ENCODE data around the gene TOLLIP. TPM values are rescaled to one million over a fixed set of nuclear protein-coding genes. Genes with fewer than 3 reads are reported as not detected.
A peak's percentile ranks its signal among the peaks of the same experiment; 100 is the strongest.

The TOLLIP gene
- polyA plus RNA-seq, 2 donors = 44.4 to 68.0 TPM

DNA sequence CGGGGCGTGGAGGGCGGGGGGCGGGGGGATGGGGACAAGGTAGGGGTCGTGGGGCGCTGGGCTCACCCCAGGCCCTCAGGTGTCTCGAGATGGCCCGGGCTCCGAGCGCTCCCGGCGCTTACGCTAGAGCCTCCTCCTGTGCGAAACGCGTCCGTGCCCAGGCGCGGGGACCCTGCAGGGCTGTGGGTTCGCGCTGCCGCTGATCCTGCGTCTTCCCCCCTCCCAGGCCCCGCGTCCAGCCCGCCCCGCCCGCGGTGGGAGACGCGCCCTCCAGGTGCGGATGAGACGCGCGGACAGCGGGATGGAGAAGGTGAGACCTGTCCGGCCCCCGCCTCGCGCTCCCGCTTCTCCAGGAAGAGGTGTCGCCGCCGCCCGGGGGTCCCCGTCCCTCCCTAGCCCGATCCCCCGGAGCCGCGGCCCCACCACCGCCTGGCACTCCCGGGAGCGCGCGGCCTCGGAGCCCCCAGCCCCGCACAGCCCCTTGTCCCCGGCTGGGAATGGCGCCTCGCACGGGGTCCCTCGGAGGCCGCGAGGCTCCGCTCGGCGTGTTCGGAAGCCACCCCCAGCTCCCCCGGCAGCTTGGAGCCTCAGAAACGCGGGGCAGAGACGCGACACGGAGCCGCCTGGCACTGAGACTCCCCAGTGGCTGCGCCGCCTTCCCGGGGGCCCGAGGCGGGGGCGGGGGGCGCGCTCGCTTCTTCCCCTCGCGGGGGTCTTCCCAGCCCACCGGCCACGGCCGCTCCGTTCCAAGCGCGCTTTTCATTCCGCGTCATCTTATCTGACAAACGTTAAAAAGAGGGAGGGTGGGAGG lies 27.6 kb upstream of the TOLLIP start:
- WGBS, 2 donors = 10% methylated on average over 50 to 91 of the region's 95 CpGs
- Histone ChIP-seq H3K4me1 (ENCODE audit: control insufficient read depth in 2 of 2, insufficient read depth in 2 of 2, low read length in 1 of 2) (peaks cover 7 to 8% of the 10 kb centered on the region in 2 donors), H3K27me3 (ENCODE audit: control insufficient read depth in 1 of 2, insufficient read depth in 2 of 2, low read length in 2 of 2) (no peaks in the 10 kb centered on the region), H3K36me3 (ENCODE audit: control insufficient read depth in 2 of 2, insufficient read depth in 2 of 2, low read length in 1 of 2) (no peaks in the 10 kb centered on the region), H3K27ac (ENCODE audit: low read depth in 2 of 2, low read length in 1 of 2) (peak overlapping the region in 1 of 2 donors; percentile 33), H3K9me3 (ENCODE audit: control insufficient read depth in 2 of 2, insufficient read depth in 1 of 2, low read depth in 1 of 2, low read length in 1 of 2) (no peaks in the 10 kb centered on the region), H3K4me3 (ENCODE audit: low read depth in 1 of 2, low read length in 2 of 2) (peak overlapping the region; percentile 5 to 16)

DNA sequence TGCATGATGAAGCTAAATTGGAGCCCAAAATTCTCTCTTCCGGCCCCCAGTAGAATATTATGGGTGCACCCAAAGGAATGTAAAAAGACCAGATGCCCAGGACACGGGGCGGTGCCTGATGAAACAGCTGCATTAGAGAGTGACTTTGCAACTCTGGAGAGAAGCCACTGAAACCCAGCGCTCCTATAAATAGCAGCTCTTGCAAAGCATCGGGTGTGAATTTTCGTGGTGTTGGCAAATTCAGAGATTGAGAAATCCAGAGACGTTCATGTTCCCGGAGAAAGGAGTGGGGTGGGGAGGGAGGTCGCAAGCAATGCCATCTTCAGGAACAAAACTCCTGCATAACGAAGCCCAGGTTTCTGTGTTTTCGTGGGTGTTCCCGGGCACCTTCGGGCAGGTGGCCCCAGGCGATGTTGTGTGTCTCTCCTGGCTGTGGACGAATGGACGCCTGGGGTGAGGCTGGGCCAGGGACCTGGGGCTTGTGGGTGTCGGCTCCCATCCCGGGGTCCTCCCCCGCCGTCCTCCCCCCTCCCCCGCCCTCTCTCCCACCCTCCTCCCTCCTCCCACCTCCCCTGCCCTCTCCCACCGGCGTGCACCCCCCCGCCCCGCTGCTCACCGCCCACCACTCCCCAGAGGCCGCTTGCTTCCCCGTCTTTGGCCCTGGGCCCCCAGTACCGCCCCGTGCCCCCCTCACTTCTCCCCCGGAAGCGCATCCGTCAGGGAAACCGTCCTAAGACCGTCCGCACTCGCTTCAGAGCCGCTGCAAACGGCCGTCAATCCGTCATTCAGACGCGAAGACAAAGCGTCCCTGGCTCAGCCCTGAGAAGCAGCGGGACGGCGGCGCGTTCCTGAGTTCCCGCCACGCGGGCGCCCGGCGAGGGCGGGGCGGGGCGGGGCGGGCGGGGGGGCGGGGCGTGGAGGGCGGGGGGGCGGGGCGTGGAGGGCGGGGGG lies 26.7 kb upstream of the TOLLIP start:
- 1 to 2% methylated on average over 49 to 61 of the region's 66 CpGs for WGBS, 2 donors
- peak overlapping the region; percentile 73 to 91 for H3K27ac ChIP-seq (ENCODE audit: low read depth in 2 of 2, low read length in 1 of 2)

DNA sequence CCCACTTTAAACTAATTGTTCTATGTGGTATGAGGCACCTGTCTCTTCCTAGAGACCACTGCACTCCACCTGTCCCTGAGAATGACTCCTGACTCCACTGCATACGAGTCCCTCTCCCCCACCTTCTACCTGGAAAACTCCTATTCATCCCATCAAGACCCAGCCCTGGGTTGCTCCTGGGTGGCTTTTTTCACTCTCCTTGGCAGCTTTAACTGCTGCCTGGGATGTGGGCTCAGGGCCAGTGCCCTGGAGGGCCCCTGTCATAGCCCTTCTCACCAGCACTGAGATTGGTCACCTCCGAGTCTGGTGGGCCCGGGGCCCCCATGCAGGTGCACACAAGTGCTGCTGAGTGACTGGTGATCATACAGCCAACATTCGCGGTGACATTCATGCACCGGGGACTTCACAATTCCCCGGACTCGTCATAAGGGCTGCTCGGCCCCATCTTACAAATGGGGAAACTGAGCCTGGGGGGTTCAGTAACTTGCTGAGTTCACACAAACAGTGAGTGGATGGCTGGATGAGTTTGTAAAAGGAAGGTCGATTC lies 25.9 kb upstream of the TOLLIP start:
- 60 to 67% methylated on average over 10 of the region's 10 CpGs for WGBS, 2 donors
- H3K27ac ChIP-seq (ENCODE audit: low read depth in 2 of 2, low read length in 1 of 2) = no peak overlapping the region
- no peaks in the 10 kb centered on the region for H3K9me3 ChIP-seq (ENCODE audit: control insufficient read depth in 2 of 2, insufficient read depth in 1 of 2, low read depth in 1 of 2, low read length in 1 of 2)
- no peaks in the 10 kb centered on the region for H3K36me3 ChIP-seq (ENCODE audit: control insufficient read depth in 2 of 2, insufficient read depth in 2 of 2, low read length in 1 of 2)
- no peaks in the 10 kb centered on the region for H3K27me3 ChIP-seq (ENCODE audit: control insufficient read depth in 1 of 2, insufficient read depth in 2 of 2, low read length in 2 of 2)
- no peak overlapping the region for H3K4me3 ChIP-seq (ENCODE audit: low read depth in 1 of 2, low read length in 2 of 2)
- H3K4me1 ChIP-seq (ENCODE audit: control insufficient read depth in 2 of 2, insufficient read depth in 2 of 2, low read length in 1 of 2) = peaks cover 7 to 8% of the 10 kb centered on the region in 2 donors

More for the DNA sequence above, 26.7 kb upstream of the TOLLIP start:
- peak overlapping the region; percentile 37 to 46 for H3K4me3 ChIP-seq (ENCODE audit: low read depth in 1 of 2, low read length in 2 of 2)
- no peaks in the 10 kb centered on the region for H3K36me3 ChIP-seq (ENCODE audit: control insufficient read depth in 2 of 2, insufficient read depth in 2 of 2, low read length in 1 of 2)
- H3K9me3 ChIP-seq (ENCODE audit: control insufficient read depth in 2 of 2, insufficient read depth in 1 of 2, low read depth in 1 of 2, low read length in 1 of 2) = no peaks in the 10 kb centered on the region
- no peaks in the 10 kb centered on the region for H3K27me3 ChIP-seq (ENCODE audit: control insufficient read depth in 1 of 2, insufficient read depth in 2 of 2, low read length in 2 of 2)
- peaks cover 7 to 8% of the 10 kb centered on the region in 2 donors for H3K4me1 ChIP-seq (ENCODE audit: control insufficient read depth in 2 of 2, insufficient read depth in 2 of 2, low read length in 1 of 2)

DNA sequence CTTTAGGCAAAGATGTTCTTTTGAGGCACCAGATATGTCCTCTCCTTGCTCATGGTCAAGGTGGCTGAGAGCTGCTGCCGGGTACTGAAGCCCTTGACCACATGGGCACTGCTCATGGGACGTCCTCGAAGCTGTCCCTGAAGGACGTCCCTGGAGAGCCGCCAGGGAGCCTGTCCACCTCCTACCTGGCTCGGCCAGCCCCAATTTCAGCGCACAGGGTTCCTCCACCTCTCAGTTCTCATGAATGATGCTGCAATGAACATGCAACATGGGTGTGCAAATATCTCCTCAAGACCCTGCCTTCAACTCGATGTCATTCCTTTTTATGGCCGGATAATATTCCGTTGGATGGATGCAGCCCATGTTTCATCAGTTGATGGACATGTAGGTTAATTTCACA lies 24.4 kb upstream of the TOLLIP start:
- H3K27me3 ChIP-seq (ENCODE audit: control insufficient read depth in 1 of 2, insufficient read depth in 2 of 2, low read length in 2 of 2) = no peaks in the 10 kb centered on the region
- WGBS, 2 donors = 96 to 97% methylated on average over 10 of the region's 10 CpGs
- H3K4me3 ChIP-seq (ENCODE audit: low read depth in 1 of 2, low read length in 2 of 2) = no peak overlapping the region
- peaks cover 7 to 8% of the 10 kb centered on the region in 2 donors for H3K4me1 ChIP-seq (ENCODE audit: control insufficient read depth in 2 of 2, insufficient read depth in 2 of 2, low read length in 1 of 2)
- H3K9me3 ChIP-seq (ENCODE audit: control insufficient read depth in 2 of 2, insufficient read depth in 1 of 2, low read depth in 1 of 2, low read length in 1 of 2) = no peaks in the 10 kb centered on the region
- H3K36me3 ChIP-seq (ENCODE audit: control insufficient read depth in 2 of 2, insufficient read depth in 2 of 2, low read length in 1 of 2) = no peaks in the 10 kb centered on the region
- H3K27ac ChIP-seq (ENCODE audit: low read depth in 2 of 2, low read length in 1 of 2) = no peak overlapping the region

DNA sequence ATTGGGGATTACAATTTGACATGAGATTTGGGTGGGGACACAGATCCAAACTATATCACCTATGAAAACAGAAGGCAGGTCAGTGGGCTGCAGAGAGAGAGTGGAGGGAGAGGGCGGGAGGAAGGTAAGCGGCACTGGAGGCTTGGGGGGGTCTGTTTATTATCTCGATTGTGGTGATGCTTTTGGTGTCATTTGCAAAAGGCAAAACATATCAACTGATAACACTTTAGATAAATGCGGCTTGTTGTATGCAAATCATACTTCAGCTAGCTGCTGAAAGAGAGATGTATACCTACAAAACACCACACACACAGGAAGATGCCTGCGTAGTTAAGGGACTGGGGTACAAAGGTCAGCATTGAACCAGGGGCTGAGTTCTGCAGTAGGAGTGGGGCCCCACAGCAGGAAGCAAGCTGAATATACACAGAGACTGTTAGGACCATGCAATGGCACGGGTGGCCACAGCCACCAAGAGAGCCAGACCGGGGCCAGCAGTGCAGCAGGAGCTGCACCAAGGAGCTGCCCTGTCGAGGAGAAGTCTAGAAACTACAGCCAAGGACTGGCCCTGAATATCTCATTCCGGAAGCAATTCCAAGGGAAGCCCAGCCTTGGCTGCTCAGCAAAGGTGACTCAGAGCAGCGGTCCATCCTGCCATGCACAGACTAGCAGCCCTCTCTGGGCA lies 23.8 kb upstream of the TOLLIP start:
- no peaks in the 10 kb centered on the region for H3K9me3 ChIP-seq (ENCODE audit: control insufficient read depth in 2 of 2, insufficient read depth in 1 of 2, low read depth in 1 of 2, low read length in 1 of 2)
- 78 to 85% methylated on average over 10 of the region's 10 CpGs for WGBS, 2 donors
- H3K27ac ChIP-seq (ENCODE audit: low read depth in 2 of 2, low read length in 1 of 2) = no peak overlapping the region
- no peaks in the 10 kb centered on the region for H3K27me3 ChIP-seq (ENCODE audit: control insufficient read depth in 1 of 2, insufficient read depth in 2 of 2, low read length in 2 of 2)
- peaks cover 7 to 8% of the 10 kb centered on the region in 2 donors for H3K4me1 ChIP-seq (ENCODE audit: control insufficient read depth in 2 of 2, insufficient read depth in 2 of 2, low read length in 1 of 2)
- H3K36me3 ChIP-seq (ENCODE audit: control insufficient read depth in 2 of 2, insufficient read depth in 2 of 2, low read length in 1 of 2) = no peaks in the 10 kb centered on the region
- H3K4me3 ChIP-seq (ENCODE audit: low read depth in 1 of 2, low read length in 2 of 2) = no peak overlapping the region

DNA sequence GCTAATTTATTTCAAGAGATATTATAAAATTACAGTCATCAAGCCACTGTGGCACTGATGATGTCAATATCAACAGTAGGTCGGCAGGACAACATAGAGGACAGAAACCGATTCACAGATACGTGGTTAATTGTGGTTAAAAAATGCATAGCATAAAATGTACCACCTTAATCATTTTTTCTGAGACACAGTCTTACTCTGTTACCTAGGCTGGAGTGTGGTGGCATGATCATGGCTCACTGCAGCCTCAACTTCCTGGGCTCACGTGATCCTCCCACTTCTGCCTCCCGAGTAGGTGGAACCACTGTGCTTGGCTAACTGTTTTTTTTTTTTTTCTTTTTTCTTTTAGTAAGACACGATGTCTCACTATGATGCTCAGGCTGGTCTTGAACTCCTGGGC lies 21.0 kb upstream of the TOLLIP start:
- H3K4me3 ChIP-seq (ENCODE audit: low read depth in 1 of 2, low read length in 2 of 2) = no peak overlapping the region
- no peak overlapping the region for H3K27ac ChIP-seq (ENCODE audit: low read depth in 2 of 2, low read length in 1 of 2)
- H3K36me3 ChIP-seq (ENCODE audit: control insufficient read depth in 2 of 2, insufficient read depth in 2 of 2, low read length in 1 of 2) = no peaks in the 10 kb centered on the region
- WGBS, 2 donors = 80 to 88% methylated on average over 6 of the region's 6 CpGs
- H3K9me3 ChIP-seq (ENCODE audit: control insufficient read depth in 2 of 2, insufficient read depth in 1 of 2, low read depth in 1 of 2, low read length in 1 of 2) = peaks cover 0 to 2% of the 10 kb centered on the region in 2 donors
- H3K4me1 ChIP-seq (ENCODE audit: control insufficient read depth in 2 of 2, insufficient read depth in 2 of 2, low read length in 1 of 2) = peaks cover 3 to 4% of the 10 kb centered on the region in 2 donors
- no peaks in the 10 kb centered on the region for H3K27me3 ChIP-seq (ENCODE audit: control insufficient read depth in 1 of 2, insufficient read depth in 2 of 2, low read length in 2 of 2)

DNA sequence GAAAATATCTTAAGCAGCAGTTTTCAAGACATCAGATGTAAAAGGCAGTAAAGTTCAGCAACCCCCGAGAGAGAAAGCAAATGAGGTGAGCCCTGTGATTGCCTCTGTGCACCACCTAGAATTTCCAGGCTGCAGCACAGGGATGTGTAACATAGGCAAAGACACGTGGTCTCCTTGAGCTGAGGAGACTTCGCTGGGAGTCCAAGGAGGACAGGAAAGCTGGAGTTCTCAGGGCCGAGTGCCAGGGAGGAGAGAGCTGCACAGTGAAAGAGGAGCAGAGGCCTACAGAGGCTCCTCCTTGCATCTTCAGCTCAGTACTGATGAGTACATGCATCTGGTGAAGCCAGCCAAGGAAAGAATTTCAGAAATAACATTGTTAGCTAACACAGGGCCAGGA lies 17.6 kb upstream of the TOLLIP start:
- Histone ChIP-seq H3K9me3 (ENCODE audit: control insufficient read depth in 2 of 2, insufficient read depth in 1 of 2, low read depth in 1 of 2, low read length in 1 of 2) (peaks cover 0 to 2% of the 10 kb centered on the region in 2 donors), H3K36me3 (ENCODE audit: control insufficient read depth in 2 of 2, insufficient read depth in 2 of 2, low read length in 1 of 2) (no peaks in the 10 kb centered on the region), H3K27ac (ENCODE audit: low read depth in 2 of 2, low read length in 1 of 2) (no peak overlapping the region), H3K4me1 (ENCODE audit: control insufficient read depth in 2 of 2, insufficient read depth in 2 of 2, low read length in 1 of 2) (no peaks in the 10 kb centered on the region), H3K27me3 (ENCODE audit: control insufficient read depth in 1 of 2, insufficient read depth in 2 of 2, low read length in 2 of 2) (no peaks in the 10 kb centered on the region), H3K4me3 (ENCODE audit: low read depth in 1 of 2, low read length in 2 of 2) (no peak overlapping the region)
- 59 to 69% methylated on average over 4 of the region's 4 CpGs for WGBS, 2 donors

DNA sequence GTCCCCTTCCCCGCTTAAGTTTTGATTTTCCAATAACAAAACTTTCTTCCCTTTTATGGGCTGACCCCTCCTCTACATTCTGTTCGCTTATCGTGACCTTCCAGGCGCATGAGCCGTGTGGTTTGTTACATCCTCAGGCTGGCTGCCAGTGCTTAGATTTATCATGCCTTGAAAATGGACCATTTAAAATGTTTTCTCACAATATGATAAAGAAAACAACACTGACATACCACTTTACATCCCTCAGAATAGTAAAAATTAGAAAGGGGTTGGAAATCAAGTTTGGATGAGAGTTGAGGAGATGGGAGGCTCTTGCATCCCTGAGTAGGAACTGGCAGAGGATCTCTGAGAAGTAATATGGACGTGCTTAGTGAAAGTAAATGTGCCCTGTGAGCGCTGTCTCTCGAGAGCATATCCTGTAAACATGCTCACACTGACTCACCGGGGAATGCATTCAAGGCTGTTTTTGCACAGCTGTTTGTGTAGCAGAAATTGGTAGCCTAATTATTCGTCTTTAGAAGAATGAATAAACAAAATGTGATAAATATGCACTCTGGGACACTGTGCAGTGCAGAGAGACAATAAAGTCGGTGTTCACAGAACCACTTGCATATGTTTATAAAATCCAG lies 17.1 kb upstream of the TOLLIP start:
- H3K27ac ChIP-seq (ENCODE audit: low read depth in 2 of 2, low read length in 1 of 2) = no peak overlapping the region
- H3K9me3 ChIP-seq (ENCODE audit: control insufficient read depth in 2 of 2, insufficient read depth in 1 of 2, low read depth in 1 of 2, low read length in 1 of 2) = peaks cover 0 to 2% of the 10 kb centered on the region in 2 donors
- H3K4me1 ChIP-seq (ENCODE audit: control insufficient read depth in 2 of 2, insufficient read depth in 2 of 2, low read length in 1 of 2) = no peaks in the 10 kb centered on the region
- no peaks in the 10 kb centered on the region for H3K27me3 ChIP-seq (ENCODE audit: control insufficient read depth in 1 of 2, insufficient read depth in 2 of 2, low read length in 2 of 2)
- no peaks in the 10 kb centered on the region for H3K36me3 ChIP-seq (ENCODE audit: control insufficient read depth in 2 of 2, insufficient read depth in 2 of 2, low read length in 1 of 2)
- H3K4me3 ChIP-seq (ENCODE audit: low read depth in 1 of 2, low read length in 2 of 2) = no peak overlapping the region
- 68 to 72% methylated on average over 11 of the region's 11 CpGs for WGBS, 2 donors
